Measurements from ENCODE around the gene OGN. TPM values are rescaled to one million over a fixed set of nuclear protein-coding genes. Genes with fewer than 3 reads are reported as not detected.

Gene OGN
- total and polyA plus RNA-seq, 2 donors (not counting 3 experiments of a cell fraction or from before 2014, with no cell fraction given): not detected

DNA sequence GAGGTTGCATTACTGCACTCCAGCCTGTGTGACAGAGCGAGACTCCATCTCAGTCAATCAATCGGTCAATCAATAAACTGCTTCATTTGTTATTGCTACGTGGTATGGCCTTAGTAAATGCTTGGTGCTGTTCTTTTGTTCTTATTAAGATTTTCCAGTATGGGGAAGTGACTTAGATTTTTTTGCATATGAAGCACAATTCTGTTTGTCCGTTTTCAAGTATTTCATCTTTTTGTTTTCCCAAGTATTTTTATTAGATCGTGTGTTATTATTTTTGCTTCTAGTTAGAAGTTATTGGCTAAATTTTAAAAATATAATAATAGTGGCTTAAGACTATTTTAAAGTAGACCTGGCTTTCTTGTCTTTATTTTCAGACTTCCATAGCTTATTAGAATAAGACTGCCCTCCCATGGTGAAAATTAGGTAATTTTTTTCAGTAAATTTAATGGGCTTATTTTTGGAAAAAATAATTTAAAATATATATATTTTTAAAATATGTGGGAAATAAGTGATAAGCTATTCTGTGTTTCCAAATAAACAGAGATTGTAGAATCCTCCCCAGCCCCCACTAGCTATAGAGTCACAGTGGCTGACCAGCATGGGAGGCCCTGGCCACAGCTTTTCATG is 34.6 kb upstream of the OGN start:
- BruUV-seq (replicated peaks): no TSS peak
- POLR2A ChIA-PET: no interaction called here
- H3K4me3 ChIP-seq (replicated peaks in 1 of 3; ENCODE audit: insufficient read depth in 1 of 3, low read depth in 1 of 3, low read length in 3 of 3): no peak overlapping the region
- H3K27ac ChIP-seq (ENCODE audit: insufficient read depth, low read depth, low read length): no peak overlapping the region
- intact Hi-C loops (cut with micrococcal nuclease) (loop anchor here (2.0 to 10.0 kb wide), 4 partner anchors 46 to 300 kb away; partner anchors contain the start of genes ASPN, CENPP and NOL8), dilution Hi-C loops (cut with MboI; ENCODE audit: extremely low pct_ligation_motif_present, low sequenced_read_pairs) (no loop called here)
- DNase-seq (ENCODE audit: low read depth, low spot score): peak; percentile 38
- no peaks in the 10 kb centered on the region for H3K4me1 ChIP-seq (ENCODE audit: control insufficient read depth, extremely low read depth, insufficient read depth, low read length)
- H3K9ac ChIP-seq (replicated peaks; ENCODE audit: extremely low read depth, insufficient read depth, low read length): no peak overlapping the region
- no peaks in the 10 kb centered on the region for H3K9me1 ChIP-seq (replicated peaks; ENCODE audit: control insufficient read depth, extremely low read depth, insufficient read depth, low read length)
- H2AFZ ChIP-seq (ENCODE audit: low read depth, low read length): no peak overlapping the region
- H3K4me2 ChIP-seq (ENCODE audit: insufficient read depth, low read length): no peak overlapping the region
- H3K27me3 ChIP-seq (ENCODE audit: control insufficient read depth in 2 of 2, insufficient read depth in 2 of 2, low read length in 2 of 2): no peaks in the 10 kb centered on the region
- H3K9me3 ChIP-seq (replicated peaks; ENCODE audit: control insufficient read depth, insufficient read depth, low read length): no peaks in the 10 kb centered on the region
- no peak for FAIRE-seq
- H3K36me3 ChIP-seq (ENCODE audit: control insufficient read depth in 2 of 2, extremely low read depth in 1 of 2, insufficient read depth in 2 of 2, low read length in 2 of 2): no peaks in the 10 kb centered on the region
- no peak for TF ChIP-seq GATA2 (IDR thresholded peaks at IDR 0.05; ENCODE audit: insufficient read depth, insufficient read length, low read depth, low read length)
- TF ChIP-seq, protein P1, sequence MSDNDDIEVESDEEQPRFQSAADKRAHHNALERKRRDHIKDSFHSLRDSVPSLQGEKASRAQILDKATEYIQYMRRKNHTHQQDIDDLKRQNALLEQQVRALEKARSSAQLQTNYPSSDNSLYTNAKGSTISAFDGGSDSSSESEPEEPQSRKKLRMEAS (IDR thresholded peaks at IDR 0.05; ENCODE audit: insufficient read depth, insufficient read length): no peak
- TF ChIP-seq POLR2A (IDR thresholded peaks at IDR 0.05; ENCODE audit: low read depth, low read length): no peak
- TF ChIP-seq, protein P2, sequence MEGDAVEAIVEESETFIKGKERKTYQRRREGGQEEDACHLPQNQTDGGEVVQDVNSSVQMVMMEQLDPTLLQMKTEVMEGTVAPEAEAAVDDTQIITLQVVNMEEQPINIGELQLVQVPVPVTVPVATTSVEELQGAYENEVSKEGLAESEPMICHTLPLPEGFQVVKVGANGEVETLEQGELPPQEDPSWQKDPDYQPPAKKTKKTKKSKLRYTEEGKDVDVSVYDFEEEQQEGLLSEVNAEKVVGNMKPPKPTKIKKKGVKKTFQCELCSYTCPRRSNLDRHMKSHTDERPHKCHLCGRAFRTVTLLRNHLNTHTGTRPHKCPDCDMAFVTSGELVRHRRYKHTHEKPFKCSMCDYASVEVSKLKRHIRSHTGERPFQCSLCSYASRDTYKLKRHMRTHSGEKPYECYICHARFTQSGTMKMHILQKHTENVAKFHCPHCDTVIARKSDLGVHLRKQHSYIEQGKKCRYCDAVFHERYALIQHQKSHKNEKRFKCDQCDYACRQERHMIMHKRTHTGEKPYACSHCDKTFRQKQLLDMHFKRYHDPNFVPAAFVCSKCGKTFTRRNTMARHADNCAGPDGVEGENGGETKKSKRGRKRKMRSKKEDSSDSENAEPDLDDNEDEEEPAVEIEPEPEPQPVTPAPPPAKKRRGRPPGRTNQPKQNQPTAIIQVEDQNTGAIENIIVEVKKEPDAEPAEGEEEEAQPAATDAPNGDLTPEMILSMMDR (IDR thresholded peaks at IDR 0.05; ENCODE audit: extremely low read depth in 1 of 2, insufficient read depth in 1 of 2, low read depth in 1 of 2, low read length in 2 of 2): no peak
- no peak for TF ChIP-seq EZH2 (IDR thresholded peaks at IDR 0.05; ENCODE audit: borderline replicate concordance, low read depth, low read length, severe bottlenecking)
- TF ChIP-seq FOS (IDR thresholded peaks at IDR 0.05; ENCODE audit: borderline replicate concordance, insufficient read depth, low read length): no peak
- no peak for TF ChIP-seq MYC (IDR thresholded peaks at IDR 0.05; ENCODE audit: low read depth, low read length)
- no peak for TF ChIP-seq POLR2AphosphoS5 (IDR thresholded peaks at IDR 0.05; ENCODE audit: insufficient read depth, low read depth, low read length)
- TF ChIP-seq JUN (IDR thresholded peaks at IDR 0.05; ENCODE audit: borderline replicate concordance, insufficient read depth, insufficient read length, low read depth): no peak
- no peaks in the 10 kb centered on the region for H3K79me2 ChIP-seq (ENCODE audit: control insufficient read depth, insufficient read depth, low read length)
- no peaks in the 10 kb centered on the region for H4K20me1 ChIP-seq (replicated peaks; ENCODE audit: control insufficient read depth, extremely low read depth, insufficient read depth, low read length)
- CTCF ChIA-PET: interaction anchor here (0.7 to 2.5 kb wide), 23 partner anchors 9 to 300 kb away, joined by 3 to 37 read pairs (median 3); partner anchors contain the start of genes CENPP and NOL8

Measured in endothelial cell of umbilical vein (primary cell).